HG03521 (cell line): ENCODE results near the gene MX2.

ENCODE experiments used
- ATAC-seq: cut with Tn5 transposase; IDR thresholded peaks from one replicate; pipeline ENCODE4 v1.9.1; 2021; ENCODE audit warnings: mild to moderate bottlenecking, moderate library complexity; ENCODE audit not compliant: unreplicated experiment

MX2 gene

GRCh38 chr21:41432562-41433460 is 71.0 kb downstream of the MX2 start:
- no peak for ATAC-seq

- ATAC-seq = no peak
Observed at GRCh38 chr21:41433566-41433965, 71.7 kb downstream of the MX2 start.

- ATAC-seq = no peak
Observed at GRCh38 chr21:41435706-41436105, 73.9 kb downstream of the MX2 start.

GRCh38 chr21:41437729-41438128 is 75.9 kb downstream of the MX2 start:
- no peak for ATAC-seq

- ATAC-seq = no peak
Observed at GRCh38 chr21:41438425-41439113, 76.7 kb downstream of the MX2 start.

- ATAC-seq = no peak
Observed at GRCh38 chr21:41439248-41439647, 77.4 kb downstream of the MX2 start.

- no peak for ATAC-seq
Observed at GRCh38 chr21:41441546-41441945, 79.7 kb downstream of the MX2 start.

GRCh38 chr21:41442481-41443186 is 80.8 kb downstream of the MX2 start:
- no peak for ATAC-seq

GRCh38 chr21:41443562-41443961 is 81.7 kb downstream of the MX2 start:
- no peak for ATAC-seq

GRCh38 chr21:41444703-41445464 is 83.1 kb downstream of the MX2 start:
- no peak for ATAC-seq

- no peak for ATAC-seq
Observed at GRCh38 chr21:41445465-41445862, 83.6 kb downstream of the MX2 start.

- no peak for ATAC-seq
Observed at GRCh38 chr21:41446586-41446985, 84.8 kb downstream of the MX2 start.

GRCh38 chr21:41447356-41447755 is 85.5 kb downstream of the MX2 start:
- no peak for ATAC-seq

GRCh38 chr21:41449613-41450012 is 87.8 kb downstream of the MX2 start:
- ATAC-seq = no peak

GRCh38 chr21:41451753-41452676 is 90.2 kb downstream of the MX2 start:
- ATAC-seq = no peak

- ATAC-seq = no peak
Observed at GRCh38 chr21:41453198-41453597, 91.4 kb downstream of the MX2 start.

GRCh38 chr21:41453761-41454160 is 91.9 kb downstream of the MX2 start:
- ATAC-seq = no peak

GRCh38 chr21:41458121-41458520 is 96.3 kb downstream of the MX2 start:
- no peak for ATAC-seq

- no peak for ATAC-seq
Observed at GRCh38 chr21:41458559-41458958, 96.7 kb downstream of the MX2 start.
